ENCODE results near the gene OR2Z1.

The OR2Z1 gene, protein sequence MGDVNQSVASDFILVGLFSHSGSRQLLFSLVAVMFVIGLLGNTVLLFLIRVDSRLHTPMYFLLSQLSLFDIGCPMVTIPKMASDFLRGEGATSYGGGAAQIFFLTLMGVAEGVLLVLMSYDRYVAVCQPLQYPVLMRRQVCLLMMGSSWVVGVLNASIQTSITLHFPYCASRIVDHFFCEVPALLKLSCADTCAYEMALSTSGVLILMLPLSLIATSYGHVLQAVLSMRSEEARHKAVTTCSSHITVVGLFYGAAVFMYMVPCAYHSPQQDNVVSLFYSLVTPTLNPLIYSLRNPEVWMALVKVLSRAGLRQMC

DNA sequence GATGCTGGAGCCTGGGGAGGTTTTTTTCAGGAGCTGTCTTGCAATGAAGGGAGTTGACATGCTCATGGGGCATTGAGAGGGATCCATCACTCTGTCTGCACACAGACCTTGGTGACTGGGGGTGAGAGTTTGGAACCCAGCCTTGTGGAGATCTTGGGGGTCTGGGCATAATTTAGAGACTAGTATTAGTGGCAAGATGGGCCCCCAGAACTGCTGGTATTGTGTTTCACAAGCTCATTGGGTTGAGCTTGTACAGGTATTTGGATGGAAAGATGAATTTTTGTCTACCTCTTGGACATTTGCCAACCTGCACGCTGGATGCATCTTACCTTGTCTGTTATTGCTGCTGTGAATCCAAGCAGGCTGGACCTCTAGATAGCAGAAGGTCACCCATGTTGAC lies at the start of gene OR2Z1:
TSS of gene OR2Z1 (plus strand) at position 301 of the 400 bp plus-strand sequence. CDS start 9,395 bp downstream, outside the sequence.
- Histone ChIP-seq H3K9ac (ENCODE audit: low read depth, low read length) (no peak within 1 kb of the TSS), H3K4me2 (ENCODE audit: insufficient read depth, low read length) (no peak within 1 kb of the TSS), H3K27me3 (ENCODE audit: insufficient read depth, low read length, poor library complexity) (no peaks in the 10 kb centered on the region), H2AFZ (ENCODE audit: low read depth, low read length) (no peak within 1 kb of the TSS), H3K79me2 (ENCODE audit: insufficient read depth, low read length) (no peaks in the 10 kb centered on the region), H3K9me3 (ENCODE audit: insufficient read depth, low read length, severe bottlenecking) (no peaks in the 10 kb centered on the region), H4K20me1 (ENCODE audit: insufficient read depth, low read length) (no peaks in the 10 kb centered on the region), H3K27ac (ENCODE audit: low read length) (no peak within 1 kb of the TSS), H3K4me3 (ENCODE audit: low read depth in 1 of 2, low read length in 2 of 2) (no peak within 1 kb of the TSS), H3K36me3 (ENCODE audit: insufficient read depth, low read length) (no peaks in the 10 kb centered on the region), H3K4me1 (ENCODE audit: insufficient read depth, low read length) (no peaks in the 10 kb centered on the region)
- ATAC-seq (ENCODE audit: insufficient read depth, low read depth) (no peak), DNase-seq (no peak)
- TF ChIP-seq, protein P1, sequence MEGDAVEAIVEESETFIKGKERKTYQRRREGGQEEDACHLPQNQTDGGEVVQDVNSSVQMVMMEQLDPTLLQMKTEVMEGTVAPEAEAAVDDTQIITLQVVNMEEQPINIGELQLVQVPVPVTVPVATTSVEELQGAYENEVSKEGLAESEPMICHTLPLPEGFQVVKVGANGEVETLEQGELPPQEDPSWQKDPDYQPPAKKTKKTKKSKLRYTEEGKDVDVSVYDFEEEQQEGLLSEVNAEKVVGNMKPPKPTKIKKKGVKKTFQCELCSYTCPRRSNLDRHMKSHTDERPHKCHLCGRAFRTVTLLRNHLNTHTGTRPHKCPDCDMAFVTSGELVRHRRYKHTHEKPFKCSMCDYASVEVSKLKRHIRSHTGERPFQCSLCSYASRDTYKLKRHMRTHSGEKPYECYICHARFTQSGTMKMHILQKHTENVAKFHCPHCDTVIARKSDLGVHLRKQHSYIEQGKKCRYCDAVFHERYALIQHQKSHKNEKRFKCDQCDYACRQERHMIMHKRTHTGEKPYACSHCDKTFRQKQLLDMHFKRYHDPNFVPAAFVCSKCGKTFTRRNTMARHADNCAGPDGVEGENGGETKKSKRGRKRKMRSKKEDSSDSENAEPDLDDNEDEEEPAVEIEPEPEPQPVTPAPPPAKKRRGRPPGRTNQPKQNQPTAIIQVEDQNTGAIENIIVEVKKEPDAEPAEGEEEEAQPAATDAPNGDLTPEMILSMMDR (IDR thresholded peaks at IDR 0.05; ENCODE audit: borderline replicate concordance, extremely low read depth, low read length, poor library complexity, severe bottlenecking), result no peak
- TF ChIP-seq EZH2 (IDR thresholded peaks at IDR 0.05; ENCODE audit: borderline replicate concordance, low read depth, low read length, severe bottlenecking), result no peak

DNA sequence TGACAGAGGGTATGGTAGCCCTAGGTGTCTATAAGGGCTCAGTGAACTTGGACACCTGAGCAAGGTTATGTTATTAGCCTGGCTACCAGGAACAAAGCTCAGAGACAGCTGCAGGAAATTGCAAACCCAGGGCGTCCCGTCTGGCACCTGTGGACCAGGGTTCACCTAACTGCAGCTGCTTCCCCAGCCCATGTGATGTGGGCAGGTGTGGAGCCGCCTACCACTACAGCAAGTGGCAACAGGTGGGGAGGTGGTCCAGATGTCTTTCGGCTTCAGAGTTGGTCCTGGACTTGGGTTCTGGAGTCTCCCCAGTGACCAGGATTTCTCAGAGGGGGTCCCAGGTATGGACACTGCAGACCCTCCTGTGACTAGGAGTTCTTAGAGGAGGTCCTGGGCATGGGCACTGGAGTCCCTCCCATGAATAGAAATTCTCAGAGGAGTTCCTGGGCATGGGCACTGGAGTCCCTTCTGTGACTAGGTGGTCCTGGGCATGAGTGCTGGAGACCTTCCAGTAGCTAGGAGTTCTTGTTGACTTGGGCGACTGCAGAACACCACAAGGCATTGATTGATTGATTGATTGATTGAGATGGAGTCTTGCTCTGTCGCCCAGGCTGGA lies 48.0 kb upstream of the OR2Z1 start:
- Histone ChIP-seq H2AFZ (ENCODE audit: low read depth, low read length) (no peak overlapping the region), H4K20me1 (ENCODE audit: insufficient read depth, low read length) (no peaks in the 10 kb centered on the region), H3K4me3 (ENCODE audit: low read depth in 1 of 2, low read length in 2 of 2) (no peak overlapping the region), H3K4me2 (ENCODE audit: insufficient read depth, low read length) (no peak overlapping the region), H3K79me2 (ENCODE audit: insufficient read depth, low read length) (no peaks in the 10 kb centered on the region), H3K9ac (ENCODE audit: low read depth, low read length) (no peak overlapping the region), H3K9me3 (ENCODE audit: insufficient read depth, low read length, severe bottlenecking) (no peaks in the 10 kb centered on the region), H3K27me3 (ENCODE audit: insufficient read depth, low read length, poor library complexity) (no peaks in the 10 kb centered on the region), H3K27ac (ENCODE audit: low read length) (no peak overlapping the region), H3K36me3 (ENCODE audit: insufficient read depth, low read length) (no peaks in the 10 kb centered on the region), H3K4me1 (ENCODE audit: insufficient read depth, low read length) (peaks cover 11% of the 10 kb centered on the region)
- peak; percentile 37 for DNase-seq
- no peak for TF ChIP-seq EZH2 (IDR thresholded peaks at IDR 0.05; ENCODE audit: borderline replicate concordance, low read depth, low read length, severe bottlenecking)
- TF ChIP-seq, protein P1 (IDR thresholded peaks at IDR 0.05; ENCODE audit: borderline replicate concordance, extremely low read depth, low read length, poor library complexity, severe bottlenecking), result no peak
- no peak for ATAC-seq (ENCODE audit: insufficient read depth, low read depth)

DNA sequence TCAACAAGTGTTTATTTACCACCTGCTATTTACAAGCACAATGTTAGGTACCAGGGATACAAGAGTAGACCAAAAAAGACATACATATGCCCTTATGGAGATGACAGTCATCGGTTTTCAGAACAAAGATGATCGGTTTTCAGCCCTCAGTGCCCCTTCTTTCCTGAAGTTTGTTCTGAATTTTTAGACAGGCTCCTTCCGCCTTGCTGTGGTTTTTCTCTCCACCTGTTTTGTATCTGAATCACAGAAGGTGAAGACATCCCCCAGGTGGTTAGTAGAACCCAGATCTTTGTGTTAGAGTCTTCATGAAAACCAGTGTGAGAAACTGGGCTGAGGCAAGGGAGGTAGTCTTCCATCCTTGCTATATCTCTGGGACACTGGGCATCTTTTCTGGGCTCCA lies 46.4 kb upstream of the OR2Z1 start:
- ATAC-seq (ENCODE audit: insufficient read depth, low read depth), result no peak

More for the DNA sequence above, 46.4 kb upstream of the OR2Z1 start:
- Histone ChIP-seq H3K27ac (ENCODE audit: low read length) (no peak overlapping the region), H3K79me2 (ENCODE audit: insufficient read depth, low read length) (no peaks in the 10 kb centered on the region), H4K20me1 (ENCODE audit: insufficient read depth, low read length) (no peaks in the 10 kb centered on the region), H3K9ac (ENCODE audit: low read depth, low read length) (no peak overlapping the region), H3K9me3 (ENCODE audit: insufficient read depth, low read length, severe bottlenecking) (no peaks in the 10 kb centered on the region), H2AFZ (ENCODE audit: low read depth, low read length) (no peak overlapping the region), H3K4me3 (ENCODE audit: low read depth in 1 of 2, low read length in 2 of 2) (no peak overlapping the region), H3K27me3 (ENCODE audit: insufficient read depth, low read length, poor library complexity) (no peaks in the 10 kb centered on the region), H3K36me3 (ENCODE audit: insufficient read depth, low read length) (no peaks in the 10 kb centered on the region), H3K4me2 (ENCODE audit: insufficient read depth, low read length) (no peak overlapping the region), H3K4me1 (ENCODE audit: insufficient read depth, low read length) (peaks cover 11% of the 10 kb centered on the region)
- DNase-seq, result no peak
- no peak for TF ChIP-seq EZH2 (IDR thresholded peaks at IDR 0.05; ENCODE audit: borderline replicate concordance, low read depth, low read length, severe bottlenecking)
- TF ChIP-seq, protein P1 (IDR thresholded peaks at IDR 0.05; ENCODE audit: borderline replicate concordance, extremely low read depth, low read length, poor library complexity, severe bottlenecking), result no peak
